Ureter (tissue), 1 donor: ENCODE results near the gene RNU6-9. TPM values are rescaled to one million over a fixed set of nuclear protein-coding genes. Genes with fewer than 3 reads are reported as not detected.
"Not testable (repeated sequence)": the region's sequence is repeated elsewhere in the genome, so short reads cannot be mapped to it uniquely, and the experiment has no call there.

Experiments used
- DNase-seq: peaks from one replicate; pipeline ENCODE4 v3.0.0-alpha.2; 2020; ENCODE audit warnings: low spot score
- total RNA-seq: library from RNA; stranded (reverse); gene quantifications from one replicate; pipeline ENCODE4 v1.2.4, GENCODE V29; 2023
- donor health status: DM: yes; HTN: yes; CAD: no.

RNU6-9 gene
- total RNA-seq, 1 donor from 2014 or later, result not detected

DNA sequence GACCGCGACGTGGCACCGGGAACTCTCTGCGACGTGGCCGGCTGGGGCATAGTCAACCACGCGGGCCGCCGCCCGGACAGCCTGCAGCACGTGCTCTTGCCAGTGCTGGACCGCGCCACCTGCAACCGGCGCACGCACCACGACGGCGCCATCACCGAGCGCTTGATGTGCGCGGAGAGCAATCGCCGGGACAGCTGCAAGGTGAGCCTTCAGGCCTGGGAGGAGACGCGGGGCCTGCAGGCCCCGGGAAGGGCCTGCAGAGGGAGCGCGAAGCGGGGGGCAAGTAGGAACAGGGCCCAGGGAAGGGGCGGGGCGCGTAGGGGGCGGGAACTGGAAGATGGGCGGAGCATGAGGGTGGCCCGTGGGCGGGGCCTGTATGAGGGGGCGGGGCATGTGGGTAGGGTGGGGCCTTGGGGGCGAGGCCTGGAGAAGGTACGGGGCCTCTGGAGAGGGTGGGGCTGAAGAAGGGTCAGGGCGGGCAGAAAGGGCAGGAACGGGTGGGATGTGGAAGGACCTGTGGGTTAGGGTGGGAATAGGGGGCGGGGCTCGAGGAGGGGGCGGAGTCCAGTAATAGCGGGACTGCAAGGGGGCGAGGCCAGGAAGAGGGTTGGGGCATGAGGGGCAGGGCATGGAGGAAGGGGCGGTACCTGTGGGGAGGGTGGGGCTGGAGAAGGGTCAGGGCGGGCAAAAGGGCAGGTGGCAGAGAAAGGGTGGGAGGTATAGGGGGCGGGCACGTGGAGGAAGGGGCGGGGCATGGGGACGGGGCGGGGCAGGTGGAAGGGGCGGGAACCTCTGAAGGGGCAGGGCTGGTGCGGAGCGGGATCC is 31.3 kb upstream of the RNU6-9 start:
- DNase-seq, result no peak

DNA sequence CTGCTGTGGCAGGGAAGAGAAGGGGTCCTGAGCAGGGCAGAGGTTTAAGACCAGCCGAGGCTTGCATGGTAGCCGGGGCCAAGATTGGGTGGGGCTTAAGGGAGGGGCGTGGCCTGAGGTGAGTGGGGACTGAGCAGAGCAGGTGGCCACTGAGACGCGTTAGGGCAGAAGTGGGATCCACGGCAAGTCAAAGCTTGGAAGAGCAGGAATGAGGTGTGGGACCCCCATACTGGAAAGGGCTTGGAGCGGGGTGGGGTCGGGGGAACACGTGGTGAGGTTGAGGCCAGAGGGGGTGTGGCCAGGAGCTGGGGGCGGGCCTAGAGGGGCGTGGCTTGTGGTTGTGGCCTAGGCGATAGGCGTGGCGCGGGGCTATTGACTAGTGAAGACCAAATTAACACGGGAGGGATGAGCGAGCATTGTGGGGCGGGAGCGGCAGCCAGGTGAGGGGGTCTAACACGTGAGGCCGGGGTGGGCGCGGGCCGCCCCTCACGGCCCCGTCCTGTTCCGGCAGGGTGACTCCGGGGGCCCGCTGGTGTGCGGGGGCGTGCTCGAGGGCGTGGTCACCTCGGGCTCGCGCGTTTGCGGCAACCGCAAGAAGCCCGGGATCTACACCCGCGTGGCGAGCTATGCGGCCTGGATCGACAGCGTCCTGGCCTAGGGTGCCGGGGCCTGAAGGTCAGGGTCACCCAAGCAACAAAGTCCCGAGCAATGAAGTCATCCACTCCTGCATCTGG is 30.5 kb upstream of the RNU6-9 start:
- peak; percentile 80 for DNase-seq

DNA sequence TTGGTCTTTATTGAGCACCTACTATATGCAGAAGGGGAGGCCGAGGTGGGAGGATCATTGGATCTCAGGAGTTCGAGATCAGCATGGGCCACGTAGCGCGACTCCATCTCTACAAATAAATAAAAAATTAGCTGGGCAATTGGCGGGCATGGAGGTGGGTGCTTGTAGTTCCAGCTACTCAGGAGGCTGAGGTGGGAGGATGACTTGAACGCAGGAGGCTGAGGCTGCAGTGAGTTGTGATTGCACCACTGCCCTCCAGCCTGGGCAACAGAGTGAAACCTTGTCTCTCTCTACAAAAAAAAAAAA is 30.0 kb upstream of the RNU6-9 start:
- no peak for DNase-seq

DNA sequence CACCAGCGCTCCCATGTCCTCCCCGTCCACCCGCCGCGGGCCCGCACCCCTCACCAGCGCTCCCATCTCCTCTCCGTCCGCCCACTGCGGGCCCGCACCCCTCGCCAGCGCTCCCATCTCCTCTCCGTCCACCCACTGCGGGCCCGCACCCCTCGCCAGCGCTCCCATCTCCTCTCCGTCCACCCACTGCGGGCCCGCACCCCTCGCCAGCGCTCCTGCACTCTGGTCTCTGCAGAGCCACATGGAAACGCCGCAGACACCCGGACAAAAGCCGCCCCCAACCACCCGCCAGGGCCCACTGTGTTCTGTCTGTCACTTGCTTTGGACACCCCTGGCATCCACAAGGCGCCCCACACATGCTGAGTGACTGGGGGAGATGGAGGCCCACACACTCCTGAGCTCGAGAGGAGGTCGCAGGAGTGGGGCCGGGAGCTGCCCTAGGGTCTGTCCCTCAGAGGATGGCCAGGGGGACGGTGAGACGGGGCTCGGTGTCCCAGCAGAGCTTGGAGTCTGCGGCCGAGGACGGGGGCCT is 26.4 kb upstream of the RNU6-9 start:
- no peak for DNase-seq

DNA sequence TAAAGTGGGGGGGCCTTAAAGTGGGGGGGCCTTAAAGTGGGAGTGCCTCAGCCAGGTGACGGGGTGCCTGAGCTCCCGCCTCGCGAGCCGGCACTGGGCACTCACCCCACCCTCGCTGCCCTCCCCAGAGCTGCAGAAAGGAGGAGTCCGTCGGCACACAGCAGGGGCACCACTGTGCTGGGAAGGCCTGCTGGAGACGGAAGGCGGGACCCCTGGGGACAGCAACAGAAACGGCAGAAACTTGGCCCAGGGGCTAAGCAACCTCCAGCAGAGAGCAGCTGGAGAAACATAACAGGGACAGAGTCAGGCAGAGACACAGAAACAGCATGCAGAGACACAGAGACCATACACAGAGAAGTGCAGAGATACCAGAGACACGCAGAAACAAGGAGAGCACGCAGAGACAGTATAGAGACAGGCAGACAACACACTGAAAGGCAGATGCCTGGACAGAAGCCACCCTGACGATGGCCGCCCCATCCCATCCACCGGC is 25.9 kb upstream of the RNU6-9 start:
- no peak for DNase-seq

DNA sequence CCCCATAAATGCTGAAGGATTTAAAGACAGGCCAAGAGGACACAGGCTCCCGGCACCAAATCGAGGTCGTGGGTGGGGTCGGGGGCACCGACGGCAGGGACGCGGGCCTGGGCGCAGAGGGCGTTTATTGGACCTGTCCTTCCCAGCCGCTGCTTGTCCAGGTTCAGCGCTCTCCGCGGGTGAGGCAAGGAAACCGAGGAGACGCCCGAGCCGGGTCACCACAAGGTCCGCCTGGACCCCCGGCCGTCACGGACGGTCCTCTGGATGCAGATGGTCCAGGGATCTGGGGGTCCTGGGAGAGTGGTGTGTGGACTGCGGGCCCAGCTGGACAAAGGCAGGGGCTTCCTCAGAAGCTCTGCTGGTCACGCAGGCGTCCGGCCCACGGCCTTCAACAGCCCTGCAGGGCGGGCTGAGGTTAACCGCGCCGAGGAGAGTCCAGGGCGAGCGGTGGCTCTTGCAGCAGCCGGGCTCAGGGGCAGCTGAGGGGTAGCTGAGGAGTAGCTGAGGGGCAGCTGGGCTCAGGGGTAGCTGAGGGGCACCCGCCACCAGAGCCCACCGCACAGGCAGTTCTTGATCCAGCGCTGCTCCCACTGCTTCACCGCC is 25.3 kb upstream of the RNU6-9 start:
- no peak for DNase-seq

DNA sequence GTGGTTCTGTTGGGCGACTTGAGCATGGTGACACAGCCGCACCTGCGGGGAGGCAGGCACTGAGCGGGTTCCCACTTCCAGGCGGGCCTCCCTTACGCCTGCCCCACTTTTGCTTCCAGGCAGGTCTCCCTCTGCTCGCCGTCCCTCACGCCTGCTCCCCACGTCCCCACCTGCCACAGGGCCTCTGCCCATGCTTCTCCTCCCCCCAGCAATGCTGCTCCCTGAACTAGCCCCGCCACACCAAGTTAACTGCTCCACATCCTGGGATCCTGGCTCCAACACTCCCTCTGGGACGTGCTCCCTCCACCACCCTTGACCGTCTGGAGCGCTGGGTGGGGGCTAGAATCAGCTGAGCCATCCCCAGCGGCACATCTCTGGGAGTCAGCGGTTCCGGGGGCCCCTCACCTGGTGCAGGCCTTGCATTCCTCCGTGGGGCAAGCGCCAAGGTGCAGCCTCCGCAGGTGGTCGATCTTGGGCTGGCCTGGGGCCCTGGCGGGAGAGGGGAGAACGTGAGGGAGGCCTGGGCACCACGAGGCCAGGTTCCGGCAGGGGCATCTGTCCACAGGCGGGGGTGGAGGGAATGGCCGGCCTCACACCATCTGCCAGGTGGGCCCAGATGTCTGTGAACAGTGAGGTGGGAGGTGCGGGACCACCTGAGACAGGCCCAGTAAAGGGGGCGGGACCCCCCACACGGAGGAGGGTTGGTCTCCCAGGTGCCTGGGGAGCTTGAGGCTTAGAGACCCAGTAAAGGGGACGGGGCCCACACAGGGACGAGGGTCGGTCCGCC is 24.6 kb upstream of the RNU6-9 start:
- no peak for DNase-seq

DNA sequence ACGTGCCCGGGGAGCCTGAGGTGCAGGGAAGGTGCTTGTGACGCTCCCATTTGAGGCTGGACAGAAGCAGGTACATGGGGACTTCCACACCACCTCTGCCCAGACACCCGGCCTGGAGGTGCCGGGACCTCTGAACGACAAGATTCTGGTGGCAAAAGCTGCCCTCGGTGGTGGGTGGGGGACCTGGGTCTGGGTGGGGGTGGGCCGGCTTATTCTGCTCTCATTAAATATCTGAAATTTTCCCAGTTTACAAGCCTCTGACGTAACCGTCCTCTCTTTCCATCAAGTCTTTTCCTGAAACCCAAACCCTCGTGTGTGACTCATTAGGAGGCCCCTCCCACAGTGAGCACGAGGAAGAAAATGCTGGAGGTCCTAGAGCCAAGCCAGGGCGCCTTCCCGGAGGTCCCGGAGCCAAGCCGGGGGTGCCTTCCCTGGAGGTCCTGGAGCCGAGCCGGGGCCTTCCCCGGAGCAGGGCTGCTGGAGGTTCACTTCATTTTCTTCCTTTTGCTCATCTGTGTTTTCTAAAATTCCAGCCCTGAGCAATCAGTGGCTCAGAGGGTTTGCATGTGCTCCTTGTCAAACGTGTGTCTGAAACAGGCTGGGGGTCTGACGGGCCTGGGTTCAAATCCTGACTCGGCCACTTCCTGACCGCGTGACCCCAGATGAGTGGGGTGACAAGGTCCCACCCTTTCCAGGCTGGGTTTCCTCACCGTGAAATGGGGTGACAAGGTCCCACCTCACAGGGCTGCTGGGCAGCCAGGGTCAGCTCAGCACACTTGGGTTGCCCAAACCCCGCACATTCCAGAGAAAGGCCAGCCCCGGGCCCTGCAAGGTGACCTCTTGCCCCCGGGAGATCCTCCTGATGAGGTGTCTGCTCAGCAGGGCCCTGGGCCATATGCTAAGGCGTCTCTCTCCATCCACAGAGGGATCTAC is 23.8 kb upstream of the RNU6-9 start:
- DNase-seq, result peak; percentile 82

DNA sequence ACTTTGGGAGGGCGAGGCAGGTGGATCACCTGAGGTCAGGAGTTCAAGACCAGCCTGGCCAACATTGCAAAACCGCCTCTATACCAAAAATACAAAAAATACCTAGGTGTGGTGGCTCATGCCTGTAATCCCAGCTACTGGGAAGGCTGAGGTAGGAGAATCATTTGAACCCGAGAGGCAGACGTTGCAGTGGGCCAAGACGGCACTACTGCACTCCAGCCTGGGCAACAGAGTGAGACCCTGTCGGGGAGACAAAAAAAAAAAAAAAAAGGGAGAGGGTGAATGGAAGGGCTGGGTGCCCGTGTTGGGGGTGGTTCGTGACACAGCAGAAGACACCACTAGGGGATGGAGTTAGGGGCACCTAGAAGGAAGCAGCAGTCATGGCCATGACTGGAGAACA is 23.0 kb upstream of the RNU6-9 start:
- no peak for DNase-seq

DNA sequence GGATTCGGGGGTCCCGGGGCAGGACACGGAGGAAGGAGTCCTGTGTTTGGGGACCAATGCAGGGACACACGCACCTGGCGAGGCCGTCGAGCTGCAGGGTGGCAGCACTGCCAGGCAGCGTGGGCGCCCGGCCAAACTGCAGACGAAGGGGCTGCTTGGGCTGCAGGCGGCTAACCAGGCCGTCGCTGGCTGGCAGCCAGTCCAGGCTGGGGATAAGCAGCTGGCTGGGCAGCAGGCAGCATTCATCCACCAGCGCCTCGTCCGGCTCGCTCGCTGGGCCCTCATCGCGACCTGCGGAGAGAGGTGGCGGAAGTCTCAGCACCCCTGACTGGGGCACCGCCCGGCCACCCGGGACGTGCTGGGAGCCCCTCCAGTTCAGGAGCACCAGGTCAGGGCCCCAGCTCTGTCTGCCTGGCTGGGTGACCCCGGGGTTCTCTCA is 22.3 kb upstream of the RNU6-9 start:
- no peak for DNase-seq

DNA sequence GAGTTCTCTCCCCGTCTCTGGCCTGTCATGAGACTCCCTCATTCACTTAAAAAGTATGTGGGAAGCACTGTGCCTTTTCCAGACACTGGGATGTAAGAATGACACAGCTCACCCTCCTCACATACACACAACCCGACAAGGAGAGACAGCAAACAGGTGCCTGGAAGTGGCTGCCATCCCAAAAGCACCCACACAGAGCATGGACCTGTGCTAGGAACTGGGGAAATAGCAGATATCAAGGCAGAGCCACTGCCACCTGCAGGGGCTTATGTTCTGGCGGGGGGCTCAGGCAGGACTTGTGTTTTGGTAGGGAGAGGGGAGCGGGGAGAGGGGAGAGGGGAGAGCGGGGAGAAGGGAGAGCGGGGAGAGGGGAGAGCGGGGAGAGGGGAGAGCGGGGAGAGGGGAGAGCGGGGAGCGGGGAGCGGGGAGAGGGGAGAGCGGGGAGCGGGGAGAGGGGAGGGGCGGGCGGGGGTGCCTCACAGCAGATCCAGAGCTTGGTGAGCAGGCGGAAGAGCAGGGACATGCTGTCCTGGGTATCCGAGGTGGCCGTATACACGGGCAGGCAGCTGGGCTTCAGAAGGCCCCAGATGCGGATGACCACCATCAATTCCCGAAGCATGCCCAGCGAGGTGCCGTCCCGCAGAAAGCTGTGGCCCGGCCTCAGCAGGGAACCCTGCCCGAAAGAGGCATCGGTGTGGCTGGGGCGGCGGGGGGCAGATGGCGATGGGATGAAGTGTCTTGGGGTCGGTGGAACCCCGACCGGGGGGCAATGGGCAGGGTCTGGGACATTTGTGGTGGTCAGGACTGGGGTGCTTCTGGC is 21.6 kb upstream of the RNU6-9 start:
- no peak for DNase-seq

DNA sequence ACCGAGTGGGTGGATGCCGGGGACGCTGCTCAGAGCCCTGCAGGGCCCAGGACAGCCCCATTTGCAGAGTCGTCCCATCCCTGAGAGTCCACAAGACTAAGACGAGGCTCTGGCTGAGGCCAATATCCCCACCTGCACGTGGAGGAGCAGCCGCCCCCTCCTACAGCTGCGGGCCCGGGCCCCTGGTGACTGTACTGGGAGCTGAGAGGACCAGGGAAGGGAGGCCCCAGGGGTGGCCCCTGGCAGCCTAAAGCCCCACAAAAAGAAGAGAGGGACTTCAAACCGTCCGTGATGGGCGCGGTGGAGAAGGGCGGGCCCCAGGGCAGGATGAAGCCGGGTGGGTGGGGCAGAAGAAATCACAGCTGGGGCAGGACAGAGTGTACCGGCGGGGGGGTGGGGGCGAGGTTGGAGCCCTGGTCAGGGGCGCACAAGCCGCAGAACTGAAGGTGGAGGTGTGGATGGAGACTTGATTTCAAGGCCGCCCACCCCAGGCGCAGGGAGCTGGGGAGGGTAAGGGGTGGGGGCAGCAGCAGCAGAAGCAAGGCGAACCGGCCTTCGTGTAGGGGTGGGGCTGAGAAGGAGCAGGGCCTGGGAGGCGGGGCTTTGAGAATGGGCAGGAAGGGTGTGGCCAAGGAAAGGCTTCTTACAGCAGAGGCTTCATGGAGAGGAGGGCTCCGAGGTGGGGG is 20.9 kb upstream of the RNU6-9 start:
- DNase-seq, result peak; percentile 89

DNA sequence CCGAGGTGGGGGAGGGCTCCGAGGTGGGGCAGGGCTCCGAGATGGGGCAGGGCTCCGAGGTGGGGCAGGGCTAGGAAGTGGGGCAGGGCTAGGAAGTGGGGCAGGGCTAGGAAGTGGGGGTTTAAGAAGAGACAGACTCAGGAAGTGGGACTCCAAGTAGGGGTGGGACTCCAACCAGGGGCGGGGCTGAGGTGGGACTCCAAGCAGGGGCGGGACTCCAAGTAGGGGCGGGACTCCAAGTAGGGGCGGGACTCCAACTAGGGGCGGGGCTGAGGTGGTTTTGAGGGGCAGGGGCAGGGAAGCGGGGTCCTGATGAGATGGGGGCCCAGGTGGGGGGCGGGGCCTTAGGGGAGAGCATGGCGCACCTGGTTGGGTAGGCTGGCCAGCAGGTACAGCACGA is 20.2 kb upstream of the RNU6-9 start:
- no peak for DNase-seq

DNA sequence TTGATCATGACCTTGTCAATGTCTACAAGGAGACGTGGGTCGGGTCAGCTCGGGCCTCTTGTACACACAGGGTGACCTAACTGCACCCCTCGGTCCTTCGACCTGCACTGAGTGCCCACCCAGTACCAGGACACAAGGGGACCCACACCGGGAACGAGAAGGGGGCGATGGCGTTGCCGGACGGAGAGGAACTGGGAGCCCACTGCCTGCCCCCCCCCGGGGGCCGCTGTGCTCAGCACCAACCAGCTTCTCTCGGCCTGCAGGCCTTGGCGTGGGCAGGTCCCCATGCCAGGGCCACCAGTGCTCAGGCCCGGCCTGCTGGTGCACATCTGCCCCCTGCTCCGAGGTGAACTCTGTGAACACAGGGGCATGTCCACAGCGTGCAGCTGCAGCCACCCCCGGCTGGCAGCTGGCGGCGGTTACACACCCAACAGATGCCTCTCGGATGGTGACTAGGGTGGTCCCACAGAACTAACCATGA is 19.7 kb upstream of the RNU6-9 start:
- no peak for DNase-seq

DNA sequence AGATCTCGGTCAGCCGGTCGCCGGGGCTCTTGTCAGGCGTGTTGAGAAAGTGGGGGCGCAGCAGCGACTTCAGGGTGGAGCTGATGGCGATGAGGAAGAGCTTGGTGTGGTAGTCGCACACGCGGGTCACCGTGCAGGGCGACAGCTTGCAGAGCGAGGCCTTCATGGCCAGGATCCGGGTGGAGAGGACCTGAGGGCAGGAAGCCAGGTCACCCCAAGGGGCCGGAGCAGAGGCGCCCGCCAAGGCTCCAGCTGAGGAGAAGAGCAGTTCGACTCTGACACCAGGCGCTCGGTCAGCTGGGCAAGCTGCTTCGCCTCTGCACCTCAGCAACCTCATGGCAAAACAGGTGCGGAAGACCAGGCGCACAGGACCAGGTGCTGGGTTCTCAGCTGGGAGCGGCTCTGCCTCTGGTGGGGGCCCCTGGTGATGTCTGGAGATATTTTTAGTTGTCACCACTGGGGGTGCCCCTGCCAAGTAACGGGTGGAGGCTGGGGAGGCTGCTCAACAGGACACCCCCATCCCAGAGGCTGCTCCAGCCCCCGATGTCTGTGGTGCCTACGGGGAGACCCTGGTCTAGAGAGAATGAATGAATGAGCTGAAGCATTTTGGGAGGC is 17.9 kb upstream of the RNU6-9 start:
- no peak for DNase-seq

DNA sequence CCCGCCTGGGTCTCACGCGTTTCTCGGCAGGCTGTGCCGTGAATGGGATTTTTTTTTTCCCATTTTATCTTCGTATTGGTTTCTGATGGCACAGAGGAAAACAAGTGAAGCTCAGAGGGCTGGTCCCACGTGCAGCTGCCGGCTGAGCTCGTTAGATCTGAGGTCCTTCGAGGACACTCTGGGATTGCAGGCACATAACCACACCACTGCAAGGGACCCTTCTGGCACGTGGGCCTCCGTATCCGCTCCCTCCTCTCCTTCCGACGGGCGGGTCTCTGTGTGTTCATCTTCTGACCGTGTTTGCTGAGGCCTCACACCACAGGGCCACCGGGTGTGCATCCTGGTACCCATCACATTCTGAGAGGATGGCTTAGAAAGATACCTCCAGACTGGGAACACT is 17.2 kb upstream of the RNU6-9 start:
- no peak for DNase-seq

DNA sequence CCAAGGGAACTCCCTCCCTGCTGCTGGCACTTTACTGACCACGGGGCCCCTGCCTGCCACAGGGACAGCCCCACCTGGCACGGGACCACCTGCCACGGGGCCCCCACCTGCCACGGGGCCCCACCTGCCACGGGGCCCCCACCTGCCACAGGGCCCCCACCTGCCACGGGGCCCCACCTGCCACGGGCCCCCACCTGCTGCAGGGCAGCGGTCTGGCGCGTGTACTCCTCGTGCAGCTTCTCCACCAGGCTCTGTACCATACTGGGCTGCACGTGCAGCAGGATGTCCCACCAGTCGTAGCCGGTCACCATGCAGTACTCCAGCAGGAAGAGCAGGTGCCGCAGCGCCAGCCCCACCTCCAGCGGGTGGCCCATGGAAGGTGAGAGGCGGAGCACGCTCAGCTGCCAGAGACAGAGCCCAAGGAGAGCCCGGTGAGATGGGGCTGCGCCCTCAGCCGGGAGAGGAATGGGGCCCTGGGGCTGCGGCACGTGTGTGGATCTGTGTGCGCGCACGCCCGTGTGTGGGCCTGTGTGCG is 16.4 kb upstream of the RNU6-9 start:
- no peak for DNase-seq

DNA sequence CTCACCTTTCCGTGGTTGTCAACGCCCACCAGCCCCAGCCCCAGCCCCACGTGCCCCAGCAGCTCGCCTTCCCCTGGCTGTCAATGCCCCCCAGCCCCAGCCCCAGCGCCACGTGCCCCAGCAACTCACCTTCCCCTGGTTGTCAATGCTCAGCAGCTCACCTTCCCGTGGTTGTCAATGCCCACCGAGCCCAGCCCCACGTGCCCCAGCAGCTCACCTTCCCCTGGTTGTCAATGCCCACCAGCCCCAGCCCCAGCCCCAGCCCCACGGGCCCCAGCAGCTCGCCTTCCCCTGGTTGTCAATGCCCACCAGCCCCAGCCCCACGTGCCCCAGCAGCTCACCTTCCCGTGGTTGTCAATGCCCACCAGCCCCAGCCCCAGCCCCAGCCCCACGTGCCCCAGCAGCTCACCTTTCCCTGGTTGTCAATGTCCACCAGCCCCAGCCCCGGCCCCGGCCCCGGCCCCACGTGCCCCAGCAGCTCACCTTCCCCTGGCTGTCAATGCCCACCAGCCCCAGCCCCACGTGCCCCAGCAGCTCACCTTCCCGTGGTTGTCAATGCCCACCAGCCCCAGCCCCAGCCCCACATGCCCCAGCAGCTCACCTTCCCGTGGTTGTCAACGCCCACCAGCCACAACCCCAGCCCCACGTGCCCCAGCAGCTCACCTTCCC is 15.2 kb upstream of the RNU6-9 start:
- DNase-seq, result not testable (repeated sequence)
